A673 (cell line): ENCODE results near the gene TMEM129.

Experiments used
- CTCF ChIP-seq: fragments of 300-800, 200-600 bp; sonication (generic); conservative IDR thresholded peaks from 2 replicates; pipeline ENCODE4 v1.5.1; 2017; ENCODE audit warnings: low read depth, mild to moderate bottlenecking, antibody characterized with exemption, low read length, moderate library complexity, mixed read lengths
- EZH2 ChIP-seq: fragments of 200-600 bp; sonication (generic); IDR thresholded peaks from 2 replicates; pipeline ENCODE4 v1.6.1; 2017; ENCODE audit warnings: borderline replicate concordance, low read depth, mild to moderate bottlenecking, mixed read lengths, antibody characterized with exemption, low read length; ENCODE audit not compliant: poor library complexity, severe bottlenecking

GRCh38 chr4:1690698-1691097 is 30.4 kb downstream of the TMEM129 start:
- TF ChIP-seq EZH2 (no peak), CTCF (no peak)
